HG02884 (cell line): ENCODE data around the gene C19orf47.
A peak's percentile ranks its signal among the peaks of the same experiment; 100 is the strongest.

Experiments
- ATAC-seq: cut with Tn5 transposase; IDR thresholded peaks from one replicate; pipeline ENCODE4 v1.9.1; 2021; ENCODE audit warnings: mild to moderate bottlenecking, moderate library complexity; ENCODE audit not compliant: unreplicated experiment

The C19orf47 gene

GRCh38 chr19:40321076-40321475 is 27.1 kb downstream of the C19orf47 start:
- ATAC-seq: no peak

GRCh38 chr19:40320558-40320935 is 27.6 kb downstream of the C19orf47 start:
- ATAC-seq: no peak

GRCh38 chr19:40317338-40317737 is 30.9 kb downstream of the C19orf47 start:
- ATAC-seq: no peak

GRCh38 chr19:40315812-40316470 is 32.3 kb downstream of the C19orf47 start:
- no peak for ATAC-seq

- ATAC-seq: no peak
These were observed 33.5 kb downstream of the C19orf47 start for GRCh38 chr19:40314656-40315055.

- ATAC-seq: no peak
These were observed 34.8 kb downstream of the C19orf47 start for GRCh38 chr19:40313229-40313983.

GRCh38 chr19:40312533-40312932 is 35.7 kb downstream of the C19orf47 start:
- no peak for ATAC-seq

GRCh38 chr19:40309666-40310065 is 38.5 kb downstream of the C19orf47 start:
- ATAC-seq: no peak

GRCh38 chr19:40305403-40305802 is 42.8 kb downstream of the C19orf47 start:
- no peak for ATAC-seq

GRCh38 chr19:40304306-40304705 is 43.9 kb downstream of the C19orf47 start:
- ATAC-seq: no peak

GRCh38 chr19:40303765-40304164 is 44.4 kb downstream of the C19orf47 start:
- no peak for ATAC-seq

- ATAC-seq: no peak
These were observed 45.8 kb downstream of the C19orf47 start for GRCh38 chr19:40302224-40303011.

- no peak for ATAC-seq
These were observed 47.5 kb downstream of the C19orf47 start for GRCh38 chr19:40300668-40301067.

GRCh38 chr19:40298026-40298425 is 50.2 kb downstream of the C19orf47 start:
- ATAC-seq: no peak

GRCh38 chr19:40294560-40294959 is 53.6 kb downstream of the C19orf47 start:
- no peak for ATAC-seq

GRCh38 chr19:40286971-40287421 is 61.2 kb downstream of the C19orf47 start:
- no peak for ATAC-seq

GRCh38 chr19:40286235-40286970 is 61.8 kb downstream of the C19orf47 start:
- no peak for ATAC-seq

GRCh38 chr19:40285353-40286234 is 62.6 kb downstream of the C19orf47 start:
- peak; percentile 89 for ATAC-seq

GRCh38 chr19:40284501-40285352 is 63.5 kb downstream of the C19orf47 start, which contains the start of gene AKT2:
AKT2 (minus strand) TSS chr19:40285345; CDS start chr19:40265267, 20,078 bp downstream.
- peak; percentile 16 for ATAC-seq
